EH (cell line): Measurements from ENCODE around the gene LRG1.
"Not testable (repeated sequence)": the region's sequence is repeated elsewhere in the genome, so short reads cannot be mapped to it uniquely, and the experiment has no call there.

Experiments used
- DNase-seq: peaks from one replicate; pipeline ENCODE4 v3.0.0-alpha.2; 2015; ENCODE audit warnings: low read depth

The LRG1 gene

GRCh38 chr19:4550479-4551050 is 10.7 kb upstream of the LRG1 start:
- DNase-seq, result no peak

- DNase-seq, result no peak
Observed at GRCh38 chr19:4550018-4550417, 10.2 kb upstream of the LRG1 start.

- DNase-seq, result no peak
Observed at GRCh38 chr19:4548238-4548584, 8.4 kb upstream of the LRG1 start.

- no peak for DNase-seq
Observed at GRCh38 chr19:4547303-4548237, 7.7 kb upstream of the LRG1 start.

- no peak for DNase-seq
Observed at GRCh38 chr19:4543842-4544647, 4.2 kb upstream of the LRG1 start.

GRCh38 chr19:4542896-4543841 is 3.3 kb upstream of the LRG1 start:
- DNase-seq, result no peak

GRCh38 chr19:4541806-4542145 is 1.9 kb upstream of the LRG1 start:
- not testable (repeated sequence) for DNase-seq

GRCh38 chr19:4541114-4541805 is 1.4 kb upstream of the LRG1 start:
- DNase-seq, result no peak

GRCh38 chr19:4539169-4539692 is 605 bp downstream of the LRG1 start:
- no peak for DNase-seq

GRCh38 chr19:4538601-4538954 is 1.3 kb downstream of the LRG1 start:
- DNase-seq, result no peak

- DNase-seq, result no peak
Observed at GRCh38 chr19:4537953-4538600, 1.8 kb downstream of the LRG1 start.

- no peak for DNase-seq
Observed at GRCh38 chr19:4536798-4537197, 3.0 kb downstream of the LRG1 start.

GRCh38 chr19:4534836-4535658 is 4.8 kb downstream of the LRG1 start, which contains the start of gene PLIN5:
Gene PLIN5, minus strand, starts transcription at chr19:4535224. Its CDS starts 1,150 bp downstream, at chr19:4534074.
- DNase-seq, result peak; percentile 44

- DNase-seq, result no peak
Observed at GRCh38 chr19:4533835-4534424, 5.9 kb downstream of the LRG1 start.

GRCh38 chr19:4533334-4533733 is 6.5 kb downstream of the LRG1 start:
- no peak for DNase-seq

- no peak for DNase-seq
Observed at GRCh38 chr19:4531562-4532165, 8.2 kb downstream of the LRG1 start.

GRCh38 chr19:4529924-4530522 is 9.8 kb downstream of the LRG1 start:
- no peak for DNase-seq

- DNase-seq, result no peak
Observed at GRCh38 chr19:4528843-4529242, 11.0 kb downstream of the LRG1 start.
